Neural cell (in vitro differentiated cells): Measurements from ENCODE around the gene TMSB4X. TPM values are rescaled to one million over a fixed set of nuclear protein-coding genes. Genes with fewer than 3 reads are reported as not detected.

Source experiments
- H2AFZ ChIP-seq: fragments of 200-600, 300-800 bp; sonication (generic), shearing (Covaris generic); 2 replicates; pipeline ENCODE4 v1.6.0; 2014; ENCODE audit warnings: low read depth, mild to moderate bottlenecking, antibody characterized with exemption, low read length, moderate library complexity
- H3F3A ChIP-seq: fragments of 200-600 bp; shearing (Covaris generic); 2 replicates; pipeline ENCODE4 v1.6.1; 2016; ENCODE audit warnings: mild to moderate bottlenecking, moderate library complexity, mixed read lengths, antibody characterized with exemption, low read length; ENCODE audit not compliant: insufficient read depth, poor library complexity, severe bottlenecking
- H3K27ac ChIP-seq: fragments of 200-600, 300-800 bp; sonication (generic), shearing (Covaris generic); 2 replicates; pipeline ENCODE4 v1.5.1; 2014; ENCODE audit warnings: mild to moderate bottlenecking, low read length, moderate library complexity
- H3K27me3 ChIP-seq: fragments of 300-800, 200-600 bp; sonication (generic), shearing (Covaris generic); 2 replicates; pipeline ENCODE4 v1.6.0; 2014; ENCODE audit warnings: mild to moderate bottlenecking, low read depth, low read length, moderate library complexity; ENCODE audit not compliant: insufficient read depth
- H3K36me3 ChIP-seq: fragments of 300-800, 200-600 bp; sonication (generic), shearing (Covaris generic); 2 replicates; pipeline ENCODE4 v1.5.1; 2014; ENCODE audit warnings: mild to moderate bottlenecking, antibody characterized with exemption, low read length, moderate library complexity; ENCODE audit not compliant: insufficient read depth
- H3K4me2 ChIP-seq: fragments of 300-800, 200-600 bp; sonication (generic), shearing (Covaris generic); 2 replicates; pipeline ENCODE4 v1.6.0; 2014; ENCODE audit warnings: mild to moderate bottlenecking, low read length
- H3K4me3 ChIP-seq: fragments of 300-800, 200-600 bp; sonication (generic), shearing (Covaris generic); 2 replicates; pipeline ENCODE4 v1.5.1; 2014; ENCODE audit warnings: mild to moderate bottlenecking, low read length, moderate library complexity
- H3K79me2 ChIP-seq: fragments of 200-600 bp; shearing (Covaris generic); replicated peaks from 2 replicates; pipeline ENCODE4 v1.6.0; 2014; ENCODE audit warnings: mild to moderate bottlenecking, low read length, moderate library complexity; ENCODE audit not compliant: insufficient read depth
- H3K9ac ChIP-seq: fragments of 300-800, 200-600 bp; sonication (generic), shearing (Covaris generic); 2 replicates; pipeline ENCODE4 v1.6.1; 2016; ENCODE audit warnings: mild to moderate bottlenecking, low read length, mixed read lengths
- H3K9me2 ChIP-seq: fragments of 200-600 bp; shearing (Covaris generic); 2 replicates; pipeline ENCODE4 v1.6.1; 2016; ENCODE audit warnings: mild to moderate bottlenecking, low read length, mixed read lengths; ENCODE audit not compliant: insufficient read depth
- H3K9me3 ChIP-seq: fragments of 200-600, 300-800 bp; sonication (generic), shearing (Covaris generic); 2 replicates; pipeline ENCODE4 v1.6.1; 2016; ENCODE audit warnings: mild to moderate bottlenecking, mixed run types, low read length, moderate library complexity, mixed read lengths
- H4K20me1 ChIP-seq: fragments of 200-600 bp; shearing (Covaris generic); 2 replicates; pipeline ENCODE4 v1.6.1; 2016; ENCODE audit warnings: mild to moderate bottlenecking, mixed run types; ENCODE audit not compliant: insufficient read depth
- CTCF ChIP-seq: fragments of 450-650 bp; IDR thresholded peaks from 2 replicates; pipeline ENCODE4 v1.5.1; 2014; ENCODE audit warnings: antibody characterized with exemption, mild to moderate bottlenecking, moderate library complexity; ENCODE audit not compliant: poor library complexity, severe bottlenecking
- EP300 ChIP-seq: fragments of 450-650 bp; conservative IDR thresholded peaks from 2 replicates; pipeline ENCODE4 v1.6.1; 2014; ENCODE audit warnings: antibody characterized with exemption, mild to moderate bottlenecking, moderate library complexity; ENCODE audit not compliant: poor library complexity, severe bottlenecking
- EZH2 ChIP-seq: fragments of 200-600, 300-800 bp; shearing (Covaris generic), sonication (generic); IDR thresholded peaks from 2 replicates; pipeline ENCODE4 v1.6.1; 2014; ENCODE audit warnings: antibody characterized with exemption, low read length, borderline replicate concordance, mild to moderate bottlenecking; ENCODE audit not compliant: insufficient read depth, poor library complexity, severe bottlenecking
- MXI1 ChIP-seq: fragments of 450-650 bp; conservative IDR thresholded peaks from 2 replicates; pipeline ENCODE4 v1.6.1; 2014; ENCODE audit warnings: antibody characterized with exemption, mild to moderate bottlenecking; ENCODE audit not compliant: poor library complexity, severe bottlenecking
- POLR2AphosphoS5 ChIP-seq: IDR thresholded peaks from 2 replicates; pipeline ENCODE4 v1.6.1; 2012
- RAD21 ChIP-seq: fragments of 450-650 bp; conservative IDR thresholded peaks from 2 replicates; pipeline ENCODE4 v1.6.1; 2014; ENCODE audit warnings: antibody characterized with exemption, mild to moderate bottlenecking, moderate library complexity
- SMC3 ChIP-seq: fragments of 450-650 bp; conservative IDR thresholded peaks from 2 replicates; pipeline ENCODE4 v1.6.1; 2014; ENCODE audit warnings: antibody characterized with exemption, mild to moderate bottlenecking, moderate library complexity; ENCODE audit not compliant: poor library complexity
- TAF1 ChIP-seq: IDR thresholded peaks from 2 replicates; pipeline ENCODE4 v1.6.1; 2012; ENCODE audit warnings: low read depth
- polyA plus RNA-seq: library from polyadenylated mRNA; depleted of rRNA; stranded (reverse); fragments of >200 nt; gene quantifications from 2 replicates; pipeline ENCODE4 v1.2.3, GENCODE V29; 2014
- TF ChIP-seq, protein P1 (sequence below): IDR thresholded peaks from 2 replicates; pipeline ENCODE4 v1.6.1; 2012; ENCODE audit warnings: borderline replicate concordance

Gene TMSB4X
- polyA plus RNA-seq, 1 donor from 2014 or later: 11,381 TPM

GRCh38 chrX:12971282-12972003 lies 3.5 kb upstream of the TMSB4X start:
- H3F3A ChIP-seq: no peaks in the 10 kb centered on the region
- H3K27me3 ChIP-seq: no peaks in the 10 kb centered on the region
- H3K9me2 ChIP-seq: no peaks in the 10 kb centered on the region
- H3K4me2 ChIP-seq: no peak overlapping the region
- H3K79me2 ChIP-seq: peaks cover 26% of the 10 kb centered on the region
- H3K27ac ChIP-seq: no peak overlapping the region
- no peak overlapping the region for H3K4me3 ChIP-seq
- TF ChIP-seq CTCF: no peak
- no peak for TF ChIP-seq SMC3
- TF ChIP-seq POLR2AphosphoS5: no peak
- no peak for TF ChIP-seq MXI1
- TF ChIP-seq EP300: no peak
- TF ChIP-seq EZH2: no peak
- TF ChIP-seq TAF1: no peak
- TF ChIP-seq RAD21: no peak
- TF ChIP-seq, protein P1, sequence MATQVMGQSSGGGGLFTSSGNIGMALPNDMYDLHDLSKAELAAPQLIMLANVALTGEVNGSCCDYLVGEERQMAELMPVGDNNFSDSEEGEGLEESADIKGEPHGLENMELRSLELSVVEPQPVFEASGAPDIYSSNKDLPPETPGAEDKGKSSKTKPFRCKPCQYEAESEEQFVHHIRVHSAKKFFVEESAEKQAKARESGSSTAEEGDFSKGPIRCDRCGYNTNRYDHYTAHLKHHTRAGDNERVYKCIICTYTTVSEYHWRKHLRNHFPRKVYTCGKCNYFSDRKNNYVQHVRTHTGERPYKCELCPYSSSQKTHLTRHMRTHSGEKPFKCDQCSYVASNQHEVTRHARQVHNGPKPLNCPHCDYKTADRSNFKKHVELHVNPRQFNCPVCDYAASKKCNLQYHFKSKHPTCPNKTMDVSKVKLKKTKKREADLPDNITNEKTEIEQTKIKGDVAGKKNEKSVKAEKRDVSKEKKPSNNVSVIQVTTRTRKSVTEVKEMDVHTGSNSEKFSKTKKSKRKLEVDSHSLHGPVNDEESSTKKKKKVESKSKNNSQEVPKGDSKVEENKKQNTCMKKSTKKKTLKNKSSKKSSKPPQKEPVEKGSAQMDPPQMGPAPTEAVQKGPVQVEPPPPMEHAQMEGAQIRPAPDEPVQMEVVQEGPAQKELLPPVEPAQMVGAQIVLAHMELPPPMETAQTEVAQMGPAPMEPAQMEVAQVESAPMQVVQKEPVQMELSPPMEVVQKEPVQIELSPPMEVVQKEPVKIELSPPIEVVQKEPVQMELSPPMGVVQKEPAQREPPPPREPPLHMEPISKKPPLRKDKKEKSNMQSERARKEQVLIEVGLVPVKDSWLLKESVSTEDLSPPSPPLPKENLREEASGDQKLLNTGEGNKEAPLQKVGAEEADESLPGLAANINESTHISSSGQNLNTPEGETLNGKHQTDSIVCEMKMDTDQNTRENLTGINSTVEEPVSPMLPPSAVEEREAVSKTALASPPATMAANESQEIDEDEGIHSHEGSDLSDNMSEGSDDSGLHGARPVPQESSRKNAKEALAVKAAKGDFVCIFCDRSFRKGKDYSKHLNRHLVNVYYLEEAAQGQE: no peak
- H2AFZ ChIP-seq: no peak overlapping the region
- no peaks in the 10 kb centered on the region for H3K9me3 ChIP-seq
- H3K9ac ChIP-seq: no peak overlapping the region
- no peaks in the 10 kb centered on the region for H3K36me3 ChIP-seq
- no peaks in the 10 kb centered on the region for H4K20me1 ChIP-seq

- H3K79me2 ChIP-seq: peaks cover 29% of the 10 kb centered on the region
- H3K36me3 ChIP-seq: no peaks in the 10 kb centered on the region
- no peak overlapping the region for H3K9ac ChIP-seq
- H3K9me2 ChIP-seq: no peaks in the 10 kb centered on the region
- TF ChIP-seq POLR2AphosphoS5: no peak
- no peaks in the 10 kb centered on the region for H3K27me3 ChIP-seq
- no peak overlapping the region for H3K4me2 ChIP-seq
- no peaks in the 10 kb centered on the region for H3K9me3 ChIP-seq
- no peak overlapping the region for H3K4me3 ChIP-seq
- H2AFZ ChIP-seq: no peak overlapping the region
- no peaks in the 10 kb centered on the region for H4K20me1 ChIP-seq
- H3K27ac ChIP-seq: no peak overlapping the region
- H3F3A ChIP-seq: no peaks in the 10 kb centered on the region
These were observed 2.7 kb upstream of the TMSB4X start for GRCh38 chrX:12972243-12972642.
